H9 (cell line): ENCODE measurements around the gene AKR1C2. TPM values are rescaled to one million over a fixed set of nuclear protein-coding genes. Genes with fewer than 3 reads are reported as not detected.
"Not testable (repeated sequence)": the region's sequence is repeated elsewhere in the genome, so short reads cannot be mapped to it uniquely, and the experiment has no call there.

Source experiments
- DNase-seq: peaks from one replicate; pipeline ENCODE4 v3.0.0-alpha.2; 2017
- H2AFZ ChIP-seq: one replicate; pipeline ENCODE4 v1.6.1; 2013; ENCODE audit warnings: mild to moderate bottlenecking, low read length, control low read depth, moderate library complexity
- H2AK5ac ChIP-seq: 2 replicates; pipeline ENCODE4 v1.6.1; 2013; ENCODE audit warnings: low read length, control low read depth, mixed read lengths; ENCODE audit not compliant: insufficient read length
- H2BK120ac ChIP-seq: one replicate; pipeline ENCODE4 v1.6.1; 2013; ENCODE audit warnings: low read depth, mild to moderate bottlenecking, low read length, control low read depth, inconsistent platforms; ENCODE audit not compliant: poor library complexity, severe bottlenecking
- H2BK12ac ChIP-seq: 2 replicates; pipeline ENCODE4 v1.6.1; 2013; ENCODE audit warnings: low read length, control low read depth, mixed read lengths, low read depth; ENCODE audit not compliant: insufficient read length
- H2BK15ac ChIP-seq: 2 replicates; pipeline ENCODE4 v1.6.1; 2013; ENCODE audit warnings: low read depth, low read length, control low read depth
- H2BK20ac ChIP-seq: one replicate; pipeline ENCODE4 v1.6.1; 2013; ENCODE audit warnings: low read depth, mild to moderate bottlenecking, low read length, control low read depth, inconsistent platforms; ENCODE audit not compliant: poor library complexity, severe bottlenecking
- H2BK5ac ChIP-seq: 2 replicates; pipeline ENCODE4 v1.6.1; 2013; ENCODE audit warnings: low read length, control low read depth, mixed read lengths; ENCODE audit not compliant: insufficient read length
- H3K14ac ChIP-seq: 2 replicates; pipeline ENCODE4 v1.6.1; 2013; ENCODE audit warnings: low read length, control low read depth; ENCODE audit not compliant: insufficient read depth
- H3K18ac ChIP-seq: 2 replicates; pipeline ENCODE4 v1.6.1; 2013; ENCODE audit warnings: low read depth, mild to moderate bottlenecking, mixed read lengths, low read length, control low read depth; ENCODE audit not compliant: insufficient read length
- H3K23ac ChIP-seq: 2 replicates; pipeline ENCODE4 v1.6.1; 2013; ENCODE audit warnings: low read length, control low read depth, mixed read lengths, low read depth; ENCODE audit not compliant: insufficient read length
- H3K23me2 ChIP-seq: 2 replicates; pipeline ENCODE4 v1.6.1; 2013; ENCODE audit warnings: low read depth, mild to moderate bottlenecking, mixed read lengths, low read length, control low read depth; ENCODE audit not compliant: insufficient read length, poor library complexity, severe bottlenecking
- H3K27ac ChIP-seq: 2 replicates; pipeline ENCODE4 v1.5.1; 2013; ENCODE audit warnings: low read length, control low read depth, mixed read lengths, low read depth; ENCODE audit not compliant: insufficient read length
- H3K27me3 ChIP-seq: 2 replicates; pipeline ENCODE4 v1.6.1; 2013; ENCODE audit warnings: low read length, control low read depth, inconsistent platforms; ENCODE audit not compliant: insufficient read depth
- H3K4ac ChIP-seq: 2 replicates; pipeline ENCODE4 v1.6.1; 2013; ENCODE audit warnings: low read depth, mild to moderate bottlenecking, control low read depth, inconsistent platforms, low read length, moderate library complexity
- H3K4me1 ChIP-seq: 2 replicates; pipeline ENCODE4 v1.6.1; 2013; ENCODE audit warnings: low read length, control low read depth, inconsistent platforms; ENCODE audit not compliant: insufficient read depth
- H3K4me2 ChIP-seq: 2 replicates; pipeline ENCODE4 v1.6.1; 2013; ENCODE audit warnings: low read length, control low read depth, mixed read lengths; ENCODE audit not compliant: insufficient read length, insufficient read depth
- H3K56ac ChIP-seq: 2 replicates; pipeline ENCODE4 v1.6.1; 2013; ENCODE audit warnings: low read depth, mild to moderate bottlenecking, mixed read lengths, low read length, control low read depth; ENCODE audit not compliant: insufficient read length
- H3K79me1 ChIP-seq: 2 replicates; pipeline ENCODE4 v1.6.1; 2013; ENCODE audit warnings: low read depth, mild to moderate bottlenecking, moderate library complexity, low read length, control low read depth, inconsistent platforms; ENCODE audit not compliant: insufficient read depth, poor library complexity, severe bottlenecking
- H3K79me2 ChIP-seq: 2 replicates; pipeline ENCODE4 v1.6.1; 2013; ENCODE audit warnings: low read length, control low read depth, inconsistent platforms; ENCODE audit not compliant: insufficient read depth
- H3K9ac ChIP-seq: 2 replicates; pipeline ENCODE4 v1.6.1; 2013; ENCODE audit warnings: low read length, control low read depth, mixed read lengths; ENCODE audit not compliant: insufficient read length; ENCODE audit errors: extremely low read depth
- H3K9me3 ChIP-seq: one replicate; pipeline ENCODE4 v1.6.1; 2013; ENCODE audit warnings: low read depth, low read length, inconsistent platforms; ENCODE audit not compliant: control insufficient read depth
- H3T11ph ChIP-seq: one replicate; pipeline ENCODE4 v1.6.1; 2013; ENCODE audit warnings: mild to moderate bottlenecking, low read length, control low read depth, inconsistent platforms
- H4K20me1 ChIP-seq: one replicate; pipeline ENCODE4 v1.6.1; 2013; ENCODE audit not compliant: control insufficient read depth, insufficient read length, insufficient read depth
- H4K5ac ChIP-seq: 2 replicates; pipeline ENCODE4 v1.6.1; 2013; ENCODE audit warnings: low read depth, mild to moderate bottlenecking, mixed read lengths, low read length, control low read depth; ENCODE audit not compliant: insufficient read length
- H4K8ac ChIP-seq: replicated peaks from 2 replicates; pipeline ENCODE4 v1.6.1; 2013; ENCODE audit warnings: low read length, control low read depth, mixed read lengths, low read depth; ENCODE audit not compliant: insufficient read length
- H4K91ac ChIP-seq: 2 replicates; pipeline ENCODE4 v1.6.1; 2013; ENCODE audit warnings: low read depth, mild to moderate bottlenecking, moderate library complexity, mixed read lengths, low read length, control low read depth; ENCODE audit not compliant: insufficient read length
- H3K27ac Mint-ChIP-seq, 3 experiments: 2 replicates in 2 of 3; 3 replicates in 1 of 3; pipeline ENCODE4 v1.8.0; 2020 to 2021; ENCODE audit warnings: mixed read lengths in 3 of 3, mild to moderate bottlenecking in 1 of 3, moderate library complexity in 1 of 3
- H3K27me3 Mint-ChIP-seq: 2 replicates; pipeline ENCODE4 v1.8.0; 2021; ENCODE audit warnings: low read depth, mild to moderate bottlenecking, moderate library complexity, mixed read lengths
- H3K36me3 Mint-ChIP-seq, 3 experiments: 2 replicates in 2 of 3; 3 replicates in 1 of 3; pipeline ENCODE4 v1.8.0; 2020 to 2021; ENCODE audit warnings: low read depth in 3 of 3, mixed read lengths in 3 of 3; ENCODE audit not compliant: insufficient read depth in 1 of 3
- H3K4me1 Mint-ChIP-seq, 2 experiments: 2 replicates each; pipeline ENCODE4 v1.8.0; 2020; ENCODE audit warnings: mixed read lengths in 2 of 2
- H3K4me3 Mint-ChIP-seq, 2 experiments: 2 replicates in 1 of 2; 3 replicates in 1 of 2; pipeline ENCODE4 v1.8.0; 2020 to 2021; ENCODE audit warnings: mild to moderate bottlenecking in 2 of 2, mixed read lengths in 2 of 2, moderate library complexity in 1 of 2
- H3K9me3 Mint-ChIP-seq, 2 experiments: 2 replicates in 1 of 2; 3 replicates in 1 of 2; pipeline ENCODE4 v1.8.0; 2020; ENCODE audit warnings: mild to moderate bottlenecking in 2 of 2, mixed read lengths in 2 of 2, moderate library complexity in 1 of 2
- WGBS: extraction: QIAGEN DNeasy Blood & Tissue Kit; methylation state at CpG from one replicate; pipeline ENCODE4 v1.1.7; 2013; ENCODE audit warnings: missing lambda C conversion rate, low lambda C conversion rate, mixed read lengths; ENCODE audit not compliant: insufficient read length; ENCODE audit errors: extremely low coverage; 5-methylcytosine and 5-hydroxymethylcytosine counted together
- total RNA-seq: library from RNA; stranded (reverse); gene quantifications from 2 replicates; pipeline ENCODE4 v1.2.1, GENCODE V29; 2021
- TF ChIP-seq, protein P1 (sequence below): fragments of 200-600 bp; sonication (generic); conservative IDR thresholded peaks from 3 replicates; pipeline ENCODE4 v1.8.0; 2021; ENCODE audit warnings: antibody characterized with exemption, mild to moderate bottlenecking

AKR1C2 gene
- total RNA-seq, 1 experiment from 2014 or later: 0.74 TPM

DNA sequence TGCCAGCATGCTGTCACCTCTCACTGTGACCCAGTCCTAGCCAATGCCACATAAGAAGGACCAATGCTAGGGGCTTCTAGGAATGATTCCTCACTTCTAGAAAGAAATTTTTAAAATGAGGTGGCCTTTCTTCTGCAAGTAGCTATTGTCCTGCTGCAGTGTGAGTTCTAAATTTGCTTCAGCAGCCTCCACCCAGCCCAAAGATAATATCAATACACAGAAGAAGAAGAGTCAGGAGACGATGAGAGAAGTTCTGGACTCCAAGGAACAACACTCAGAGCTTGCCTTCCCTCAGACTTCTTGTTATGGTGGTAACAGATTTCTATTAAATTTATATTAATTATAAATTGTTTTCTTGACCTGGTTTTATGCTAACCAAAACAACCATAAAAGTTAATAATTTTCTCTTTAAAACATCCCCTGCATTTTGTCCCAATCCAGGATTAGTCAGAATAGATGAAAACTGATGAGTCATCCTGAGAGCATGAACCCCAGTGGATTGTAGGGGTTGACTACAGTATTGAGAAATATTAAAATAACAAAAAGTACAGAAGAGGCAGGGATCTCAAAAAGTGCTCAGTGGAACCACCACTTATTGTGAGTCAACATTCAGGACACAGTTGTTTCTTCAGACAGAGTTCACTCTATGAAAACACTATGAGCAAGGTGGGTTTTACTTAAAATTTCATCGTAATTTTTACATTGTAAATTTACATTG, 29.6 kb upstream of the AKR1C2 start:
- Mint-ChIP-seq H3K36me3 (peaks cover 2 to 16% (median 2%) of the 10 kb centered on the region in 3 experiments; a peak in 5 of 7 replicates), H3K27me3 (no peaks in the 10 kb centered on the region), H3K27ac (no peak overlapping the region), H3K4me3 (no peak overlapping the region), H3K4me1 (peaks cover 6 to 9% of the 10 kb centered on the region in 2 experiments), H3K9me3 (peaks cover 37 to 63% of the 10 kb centered on the region in 2 experiments)
- Histone ChIP-seq H2BK5ac (no peak overlapping the region), H3K23ac (no peak overlapping the region), H4K5ac (no peak overlapping the region), H2BK120ac (no peak overlapping the region), H3K18ac (no peak overlapping the region), H3T11ph (no peak overlapping the region), H3K14ac (no peak overlapping the region), H3K9me3 (no peaks in the 10 kb centered on the region), H3K23me2 (no peaks in the 10 kb centered on the region), H3K27me3 (no peaks in the 10 kb centered on the region), H3K79me2 (no peaks in the 10 kb centered on the region), H4K20me1 (no peaks in the 10 kb centered on the region), H3K4me1 (no peaks in the 10 kb centered on the region; the same call in 1 of the 2 replicates), H4K8ac (no peak overlapping the region), H3K56ac (no peak overlapping the region), H4K91ac (no peak overlapping the region), H2AK5ac (no peak overlapping the region), H2BK12ac (no peak overlapping the region), H2AFZ (no peak overlapping the region), H2BK20ac (no peak overlapping the region), H3K9ac (no peak overlapping the region), H3K4ac (no peak overlapping the region), H3K79me1 (no peaks in the 10 kb centered on the region), H3K27ac (no peak overlapping the region), H2BK15ac (no peak overlapping the region), H3K4me2 (no peak overlapping the region)
- WGBS: no CpG with 5 or more reads among the region's 2 CpGs
- no peak for DNase-seq
- TF ChIP-seq, protein P1, sequence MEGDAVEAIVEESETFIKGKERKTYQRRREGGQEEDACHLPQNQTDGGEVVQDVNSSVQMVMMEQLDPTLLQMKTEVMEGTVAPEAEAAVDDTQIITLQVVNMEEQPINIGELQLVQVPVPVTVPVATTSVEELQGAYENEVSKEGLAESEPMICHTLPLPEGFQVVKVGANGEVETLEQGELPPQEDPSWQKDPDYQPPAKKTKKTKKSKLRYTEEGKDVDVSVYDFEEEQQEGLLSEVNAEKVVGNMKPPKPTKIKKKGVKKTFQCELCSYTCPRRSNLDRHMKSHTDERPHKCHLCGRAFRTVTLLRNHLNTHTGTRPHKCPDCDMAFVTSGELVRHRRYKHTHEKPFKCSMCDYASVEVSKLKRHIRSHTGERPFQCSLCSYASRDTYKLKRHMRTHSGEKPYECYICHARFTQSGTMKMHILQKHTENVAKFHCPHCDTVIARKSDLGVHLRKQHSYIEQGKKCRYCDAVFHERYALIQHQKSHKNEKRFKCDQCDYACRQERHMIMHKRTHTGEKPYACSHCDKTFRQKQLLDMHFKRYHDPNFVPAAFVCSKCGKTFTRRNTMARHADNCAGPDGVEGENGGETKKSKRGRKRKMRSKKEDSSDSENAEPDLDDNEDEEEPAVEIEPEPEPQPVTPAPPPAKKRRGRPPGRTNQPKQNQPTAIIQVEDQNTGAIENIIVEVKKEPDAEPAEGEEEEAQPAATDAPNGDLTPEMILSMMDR: no peak

DNA sequence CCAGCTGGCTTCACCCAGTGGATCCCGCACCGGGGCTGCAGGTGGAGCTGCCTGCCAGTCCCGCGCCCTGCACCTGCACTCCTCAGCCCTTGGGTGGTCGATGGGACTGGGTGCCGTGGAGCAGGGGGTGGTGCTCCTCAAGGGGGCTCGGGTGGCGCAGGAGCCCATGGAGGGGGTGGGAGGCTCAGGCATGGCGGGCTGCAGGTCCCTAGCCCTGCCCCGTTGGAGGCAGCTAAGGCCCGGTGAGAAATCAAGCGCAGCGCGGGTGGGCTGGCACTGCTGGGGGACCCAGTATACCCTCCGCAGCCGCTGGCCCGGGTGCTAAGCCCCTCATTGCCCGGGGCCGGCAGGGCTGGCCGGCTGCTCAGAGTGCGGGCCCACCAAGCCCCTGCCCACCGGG, 28.8 kb upstream of the AKR1C2 start:
- not testable (repeated sequence) for H3K4me2 ChIP-seq, H3K27ac Mint-ChIP-seq, H3K14ac ChIP-seq, H2BK15ac ChIP-seq, H3K9me3 ChIP-seq, H3K79me1 ChIP-seq, H3K4ac ChIP-seq, DNase-seq, H3T11ph ChIP-seq, H3K4me1 ChIP-seq, H3K56ac ChIP-seq, H2AK5ac ChIP-seq, H2BK120ac ChIP-seq, H3K23me2 ChIP-seq, H3K27ac ChIP-seq, H2AFZ ChIP-seq, H3K9ac ChIP-seq, H2BK5ac ChIP-seq, H3K23ac ChIP-seq, H4K5ac ChIP-seq, H2BK12ac ChIP-seq, H3K4me3 Mint-ChIP-seq, H3K79me2 ChIP-seq, H4K91ac ChIP-seq, H4K8ac ChIP-seq, H3K18ac ChIP-seq, H3K27me3 ChIP-seq, H2BK20ac ChIP-seq, H3K4me1 Mint-ChIP-seq, H3K27me3 Mint-ChIP-seq, H4K20me1 ChIP-seq
- WGBS: no CpG with 5 or more reads among the region's 22 CpGs
- H3K9me3 Mint-ChIP-seq: peaks cover 37 to 60% of the 10 kb centered on the region in 2 experiments
- H3K36me3 Mint-ChIP-seq: peaks cover 2 to 16% (median 2%) of the 10 kb centered on the region in 3 experiments; a peak in 5 of 7 replicates
